CD4-positive, CD25-positive, alpha-beta regulatory T cell (primary cell): Measurements from ENCODE around the gene KCND3. TPM values are rescaled to one million over a fixed set of nuclear protein-coding genes. Genes with fewer than 3 reads are reported as not detected.

Experiments used
- ATAC-seq, 2 donors: fragments of 150-1000 bp; cut with Tn5 transposase; one replicate each; pipeline ENCODE4 v1.10.0; 2021; ENCODE audit warnings: low read depth in 2 of 2, moderate number of reproducible peaks in 2 of 2, moderate library complexity in 1 of 2
- DNase-seq, 3 donors: peaks; one replicate each; pipeline versions ENCODE4 v3.0.0 to v3.0.0-alpha.2; 2012 to 2022; ENCODE audit warnings: mixed read lengths in 1 of 3
- H3K27ac ChIP-seq: one replicate; pipeline ENCODE4 v1.7.0; 2013; ENCODE audit warnings: mild to moderate bottlenecking, low read length; ENCODE audit not compliant: insufficient read depth, poor library complexity, severe bottlenecking
- H3K27me3 ChIP-seq: one replicate; pipeline ENCODE4 v1.7.0; 2013; ENCODE audit warnings: low read length; ENCODE audit not compliant: control insufficient read depth, insufficient read depth
- H3K36me3 ChIP-seq: one replicate; pipeline ENCODE4 v1.7.0; 2013; ENCODE audit warnings: mild to moderate bottlenecking, low read length, moderate library complexity; ENCODE audit not compliant: control insufficient read depth, insufficient read depth
- H3K4me1 ChIP-seq: 2 replicates; pipeline ENCODE4 v1.7.0; 2013; ENCODE audit warnings: mild to moderate bottlenecking, low read length; ENCODE audit not compliant: insufficient read depth, control insufficient read depth, poor library complexity, severe bottlenecking
- H3K4me3 ChIP-seq: one replicate; pipeline ENCODE4 v1.7.0; 2013; ENCODE audit warnings: low read depth, mild to moderate bottlenecking, low read length, moderate library complexity
- H3K9me3 ChIP-seq, 2 experiments: 1 replicate in 1 of 2; 2 replicates in 1 of 2; pipeline ENCODE4 v1.7.0; 2013; ENCODE audit warnings: low read length in 2 of 2, mild to moderate bottlenecking in 1 of 2, moderate library complexity in 1 of 2; ENCODE audit not compliant: control insufficient read depth in 2 of 2
- H3K27ac Mint-ChIP-seq, 3 donors: one replicate each; pipeline ENCODE4 v1.8.0; 2020 to 2022; ENCODE audit warnings: mild to moderate bottlenecking in 3 of 3, mixed read lengths in 3 of 3, moderate library complexity in 2 of 3
- H3K27me3 Mint-ChIP-seq: one replicate; pipeline ENCODE4 v1.8.0; 2022; ENCODE audit warnings: mild to moderate bottlenecking, mixed read lengths
- H3K36me3 Mint-ChIP-seq: one replicate; pipeline ENCODE4 v1.8.0; 2020; ENCODE audit warnings: mixed read lengths
- H3K4me1 Mint-ChIP-seq, 4 donors: one replicate each; pipeline ENCODE4 v1.8.0; 2020 to 2022; ENCODE audit warnings: mixed read lengths in 4 of 4, mild to moderate bottlenecking in 1 of 4
- H3K4me3 Mint-ChIP-seq, 4 donors: one replicate each; pipeline ENCODE4 v1.8.0; 2020 to 2022; ENCODE audit warnings: mild to moderate bottlenecking in 4 of 4, mixed read lengths in 4 of 4, moderate library complexity in 3 of 4
- H3K9me3 Mint-ChIP-seq, 7 donors: one replicate each; pipeline ENCODE4 v1.8.0; 2020 to 2022; ENCODE audit warnings: mixed read lengths in 7 of 7, mild to moderate bottlenecking in 3 of 7, moderate library complexity in 2 of 7
- polyA plus RNA-seq, 4 donors: library from polyadenylated mRNA; unstranded; fragments of 300-500 nt; fragmentation: Illumina TruSeq; gene quantifications; one replicate each; pipeline ENCODE4 v1.2.3, GENCODE V29; 2021
- total RNA-seq: library from RNA; stranded (reverse); gene quantifications from one replicate; pipeline ENCODE4 v1.2.3, GENCODE V29; 2022

Gene KCND3
- total and polyA plus RNA-seq, 5 donors from 2014 or later: 0.02 to 0.10 (median 0.07) TPM; not detected in 2

- Mint-ChIP-seq H3K27ac (no peak overlapping the region), H3K27me3 (peaks cover 6% of the 10 kb centered on the region), H3K9me3 (no peaks in the 10 kb centered on the region), H3K4me3 (no peak overlapping the region), H3K4me1 (peaks cover 0 to 11% (median 4%) of the 10 kb centered on the region in 4 donors), H3K36me3 (no peaks in the 10 kb centered on the region)
- Histone ChIP-seq H3K27ac (no peak overlapping the region), H3K4me3 (no peak overlapping the region), H3K9me3 (no peaks in the 10 kb centered on the region), H3K36me3 (no peaks in the 10 kb centered on the region), H3K27me3 (peaks cover 18% of the 10 kb centered on the region), H3K4me1 (peaks cover 8% of the 10 kb centered on the region)
- ATAC-seq (peak in 1 of 2 donors; percentile 29), DNase-seq (no peak)
Measured at GRCh38 chr1:111733183-111733991, 256.1 kb downstream of the KCND3 start.

GRCh38 chr1:111732718-111733117 lies 256.8 kb downstream of the KCND3 start:
- H3K27ac Mint-ChIP-seq: peak overlapping the region in 1 of 3 donors; percentile 4
- H3K4me1 Mint-ChIP-seq: peaks cover 0 to 6% (median 0%) of the 10 kb centered on the region in 4 donors
- no peaks in the 10 kb centered on the region for H3K9me3 Mint-ChIP-seq
- Histone ChIP-seq H3K4me3 (no peak overlapping the region), H3K9me3 (no peaks in the 10 kb centered on the region), H3K4me1 (peaks cover 1% of the 10 kb centered on the region), H3K27ac (no peak overlapping the region), H3K36me3 (no peaks in the 10 kb centered on the region), H3K27me3 (peaks cover 15% of the 10 kb centered on the region)
- DNase-seq: no peak
- no peak overlapping the region for H3K4me3 Mint-ChIP-seq
- H3K27me3 Mint-ChIP-seq: peaks cover 6% of the 10 kb centered on the region
- no peak for ATAC-seq
- no peaks in the 10 kb centered on the region for H3K36me3 Mint-ChIP-seq

GRCh38 chr1:111731956-111732355 lies 257.5 kb downstream of the KCND3 start:
- H3K4me3 ChIP-seq: no peak overlapping the region
- H3K27ac ChIP-seq: no peak overlapping the region
- Mint-ChIP-seq H3K4me3 (no peak overlapping the region), H3K27ac (no peak overlapping the region), H3K27me3 (peaks cover 6% of the 10 kb centered on the region), H3K9me3 (no peaks in the 10 kb centered on the region), H3K36me3 (no peaks in the 10 kb centered on the region), H3K4me1 (no peaks in the 10 kb centered on the region)
- H3K27me3 ChIP-seq: peaks cover 8% of the 10 kb centered on the region
- no peaks in the 10 kb centered on the region for H3K4me1 ChIP-seq
- ATAC-seq: no peak
- no peaks in the 10 kb centered on the region for H3K9me3 ChIP-seq
- DNase-seq: no peak
- no peaks in the 10 kb centered on the region for H3K36me3 ChIP-seq

- Histone ChIP-seq H3K27me3 (peaks cover under 1% of the 10 kb centered on the region), H3K4me3 (no peak overlapping the region), H3K9me3 (no peaks in the 10 kb centered on the region), H3K36me3 (no peaks in the 10 kb centered on the region), H3K4me1 (no peaks in the 10 kb centered on the region), H3K27ac (no peak overlapping the region)
- Mint-ChIP-seq H3K27ac (no peak overlapping the region), H3K36me3 (no peaks in the 10 kb centered on the region), H3K27me3 (peaks cover 6% of the 10 kb centered on the region), H3K4me3 (no peak overlapping the region), H3K4me1 (no peaks in the 10 kb centered on the region), H3K9me3 (no peaks in the 10 kb centered on the region)
- DNase-seq (no peak), ATAC-seq (no peak)
Measured at GRCh38 chr1:111730706-111731105, 258.8 kb downstream of the KCND3 start.

- Histone ChIP-seq H3K27ac (no peak overlapping the region), H3K9me3 (no peaks in the 10 kb centered on the region), H3K4me1 (no peaks in the 10 kb centered on the region), H3K27me3 (no peaks in the 10 kb centered on the region), H3K36me3 (no peaks in the 10 kb centered on the region), H3K4me3 (no peak overlapping the region)
- Mint-ChIP-seq H3K36me3 (no peaks in the 10 kb centered on the region), H3K9me3 (no peaks in the 10 kb centered on the region), H3K27ac (no peak overlapping the region), H3K4me1 (peaks cover 0 to under 1% (median 0%) of the 10 kb centered on the region in 4 donors), H3K27me3 (peaks cover 6% of the 10 kb centered on the region), H3K4me3 (no peak overlapping the region)
- DNase-seq (no peak), ATAC-seq (no peak)
Measured at GRCh38 chr1:111729946-111730681, 259.4 kb downstream of the KCND3 start.

- H3K27me3 Mint-ChIP-seq: peaks cover 6% of the 10 kb centered on the region
- H3K36me3 Mint-ChIP-seq: no peaks in the 10 kb centered on the region
- H3K4me3 ChIP-seq: no peak overlapping the region
- H3K27ac Mint-ChIP-seq: no peak overlapping the region
- DNase-seq (no peak), ATAC-seq (no peak)
- H3K27ac ChIP-seq: no peak overlapping the region
- no peaks in the 10 kb centered on the region for H3K36me3 ChIP-seq
- peaks cover 0 to 6% (median 3%) of the 10 kb centered on the region in 4 donors for H3K4me1 Mint-ChIP-seq
- H3K9me3 Mint-ChIP-seq: no peaks in the 10 kb centered on the region
- H3K27me3 ChIP-seq: no peaks in the 10 kb centered on the region
- H3K4me1 ChIP-seq: no peaks in the 10 kb centered on the region
- H3K9me3 ChIP-seq: no peaks in the 10 kb centered on the region
- no peak overlapping the region for H3K4me3 Mint-ChIP-seq
Measured at GRCh38 chr1:111729271-111729921, 260.1 kb downstream of the KCND3 start.

- no peak overlapping the region for H3K4me3 ChIP-seq
- no peak overlapping the region for H3K4me3 Mint-ChIP-seq
- peak overlapping the region in 1 of 3 donors; percentile 63 for H3K27ac Mint-ChIP-seq
- H3K4me1 ChIP-seq: peaks cover 15% of the 10 kb centered on the region
- DNase-seq: no peak
- no peaks in the 10 kb centered on the region for H3K9me3 ChIP-seq
- no peaks in the 10 kb centered on the region for H3K36me3 Mint-ChIP-seq
- ATAC-seq: no peak
- H3K4me1 Mint-ChIP-seq: peaks cover 12 to 25% (median 18%) of the 10 kb centered on the region in 4 donors
- no peaks in the 10 kb centered on the region for H3K27me3 ChIP-seq
- H3K27me3 Mint-ChIP-seq: no peaks in the 10 kb centered on the region
- no peaks in the 10 kb centered on the region for H3K36me3 ChIP-seq
- no peaks in the 10 kb centered on the region for H3K9me3 Mint-ChIP-seq
- no peak overlapping the region for H3K27ac ChIP-seq
Measured at GRCh38 chr1:111727056-111727455, 262.4 kb downstream of the KCND3 start.
